ENCODE results near the gene ASB18.

DNA sequence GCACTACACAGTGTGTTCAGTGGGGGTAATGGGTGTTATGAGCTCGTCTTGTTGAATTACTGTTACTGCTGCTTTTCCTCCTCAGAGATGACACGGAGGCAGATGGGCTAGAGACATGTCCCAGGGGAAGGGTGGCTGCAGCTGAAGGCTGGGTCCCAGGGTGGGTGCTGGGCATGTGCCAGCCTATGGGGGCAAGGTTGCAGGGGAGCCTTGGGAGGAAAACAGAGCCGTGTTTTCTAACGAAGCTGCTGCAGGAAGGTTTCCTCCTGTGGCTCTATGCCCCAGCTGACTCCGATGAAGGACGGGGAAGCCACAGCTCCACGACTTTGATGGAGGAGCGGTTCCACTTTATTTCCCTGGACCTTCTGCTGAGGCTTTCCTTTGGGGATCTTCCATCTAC is 42.4 kb downstream of the ASB18 start:
- no peak for TF ChIP-seq POLR2A (IDR thresholded peaks at IDR 0.05)
- no peak for TF ChIP-seq CTCF (IDR thresholded peaks at IDR 0.05)
